SH-SY5Y (cell line): Measurements from ENCODE around the gene COL18A1.

Experiments used
- GATA2 ChIP-seq: IDR thresholded peaks from 2 replicates; pipeline ENCODE4 v1.6.1; 2011; ENCODE audit warnings: mild to moderate bottlenecking, low read depth, low read length
- GATA3 ChIP-seq: IDR thresholded peaks from 2 replicates; pipeline ENCODE4 v1.6.1; 2011; ENCODE audit warnings: low read depth, mild to moderate bottlenecking, low read length, moderate library complexity

Gene COL18A1

DNA sequence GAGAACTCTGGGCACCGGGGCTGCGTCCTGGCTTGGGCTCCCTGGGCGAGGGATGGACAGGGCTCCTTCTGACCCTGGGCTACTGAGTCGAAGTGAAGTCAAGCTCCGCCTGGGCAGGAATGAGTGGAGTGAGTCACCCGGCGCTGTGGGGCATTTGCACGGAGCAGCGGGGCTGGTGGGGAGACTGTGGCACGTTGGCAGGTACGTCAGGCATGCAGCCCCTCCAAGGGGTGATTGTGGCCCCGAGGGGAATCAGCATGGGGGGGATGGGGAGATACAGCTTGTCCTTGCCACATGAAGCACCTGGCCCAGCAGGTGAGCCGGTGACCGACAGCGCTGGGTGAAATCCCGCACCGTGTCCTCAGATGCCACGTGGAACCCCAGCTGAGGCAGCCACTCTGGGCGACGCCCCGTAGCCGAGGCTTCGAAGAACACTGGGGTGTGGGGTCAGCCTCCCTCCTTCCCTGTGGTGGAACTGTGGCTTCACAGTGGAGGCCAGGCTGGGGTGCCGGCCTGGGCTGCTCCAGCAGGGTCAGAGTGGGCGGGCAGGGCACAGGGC, 62.3 kb downstream of the COL18A1 start:
- TF ChIP-seq GATA3 (no peak), GATA2 (no peak)

DNA sequence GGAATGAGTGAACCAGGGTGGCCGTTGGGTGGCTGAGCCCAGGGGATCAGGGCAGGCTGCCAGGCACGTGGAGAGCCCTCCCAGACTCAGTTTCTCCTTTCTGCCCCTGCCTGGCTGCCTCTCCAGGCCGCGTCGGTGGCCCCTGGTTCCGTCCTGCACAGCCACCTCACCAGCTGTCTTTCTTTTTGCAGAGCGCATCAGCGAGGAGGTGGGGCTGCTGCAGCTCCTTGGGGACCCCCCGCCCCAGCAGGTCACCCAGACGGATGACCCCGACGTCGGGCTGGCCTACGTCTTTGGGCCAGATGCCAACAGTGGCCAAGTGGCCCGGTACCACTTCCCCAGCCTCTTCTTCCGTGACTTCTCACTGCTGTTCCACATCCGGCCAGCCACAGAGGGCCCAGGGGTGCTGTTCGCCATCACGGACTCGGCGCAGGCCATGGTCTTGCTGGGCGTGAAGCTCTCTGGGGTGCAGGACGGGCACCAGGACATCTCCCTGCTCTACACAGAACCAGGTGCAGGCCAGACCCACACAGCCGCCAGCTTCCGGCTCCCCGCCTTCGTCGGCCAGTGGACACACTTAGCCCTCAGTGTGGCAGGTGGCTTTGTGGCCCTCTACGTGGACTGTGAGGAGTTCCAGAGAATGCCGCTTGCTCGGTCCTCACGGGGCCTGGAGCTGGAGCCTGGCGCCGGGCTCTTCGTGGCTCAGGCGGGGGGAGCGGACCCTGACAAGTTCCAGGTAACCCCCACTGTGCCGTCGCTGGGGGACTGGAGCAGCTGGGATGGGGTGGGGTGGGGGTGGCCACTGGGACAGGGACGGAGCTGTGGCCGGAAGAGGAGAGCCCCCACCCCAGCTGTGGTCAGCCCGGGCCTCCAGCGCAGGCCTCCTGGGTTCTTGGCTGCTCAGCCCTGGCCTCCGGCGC, 63.3 kb downstream of the COL18A1 start:
- no peak for TF ChIP-seq GATA3
- TF ChIP-seq GATA2: no peak

GRCh38 chr21:45468971-45469272, 64.0 kb downstream of the COL18A1 start:
- TF ChIP-seq GATA2 (no peak), GATA3 (no peak)

GRCh38 chr21:45469273-45470086, 64.5 kb downstream of the COL18A1 start:
- TF ChIP-seq GATA2: no peak
- no peak for TF ChIP-seq GATA3

GRCh38 chr21:45470087-45470515, 65.1 kb downstream of the COL18A1 start:
- no peak for TF ChIP-seq GATA3

GRCh38 chr21:45470773-45471524, 66.0 kb downstream of the COL18A1 start:
- TF ChIP-seq GATA3: no peak
- TF ChIP-seq GATA2: no peak

DNA sequence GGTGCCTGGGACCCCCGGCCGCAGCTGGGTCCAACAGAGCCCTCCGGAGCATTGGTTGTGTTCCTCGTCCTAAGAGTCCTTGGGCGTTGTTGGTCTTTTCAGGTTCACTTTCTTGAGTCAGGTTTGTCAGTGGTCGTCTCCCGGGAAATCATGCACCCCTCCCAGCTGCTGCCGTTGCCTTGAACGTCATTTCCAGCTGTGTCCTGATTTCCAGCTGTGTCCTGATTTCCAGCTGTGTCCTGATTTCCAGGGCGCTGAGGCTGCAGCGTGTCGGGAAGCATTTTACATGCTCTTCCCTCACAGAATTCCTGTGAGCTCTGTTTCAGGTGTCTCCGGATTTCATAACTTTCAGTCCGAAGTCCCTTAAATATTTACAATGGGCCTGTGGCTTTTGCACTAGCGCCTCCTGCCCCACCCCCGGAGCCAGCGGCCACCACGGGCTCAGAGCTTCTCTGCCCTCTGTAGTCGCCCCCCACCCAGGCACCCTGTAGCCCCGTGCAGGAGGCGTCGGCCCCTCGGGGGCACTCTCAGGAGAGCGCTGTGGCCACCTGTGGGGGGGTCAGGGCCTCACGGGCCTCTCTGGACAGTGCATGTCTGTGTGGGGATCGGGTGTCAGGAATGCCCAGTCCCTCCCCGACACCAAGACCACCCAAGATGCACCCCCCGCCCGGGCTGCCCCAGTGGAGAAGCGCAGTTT, 66.7 kb downstream of the COL18A1 start:
- TF ChIP-seq GATA2 (no peak), GATA3 (no peak)

DNA sequence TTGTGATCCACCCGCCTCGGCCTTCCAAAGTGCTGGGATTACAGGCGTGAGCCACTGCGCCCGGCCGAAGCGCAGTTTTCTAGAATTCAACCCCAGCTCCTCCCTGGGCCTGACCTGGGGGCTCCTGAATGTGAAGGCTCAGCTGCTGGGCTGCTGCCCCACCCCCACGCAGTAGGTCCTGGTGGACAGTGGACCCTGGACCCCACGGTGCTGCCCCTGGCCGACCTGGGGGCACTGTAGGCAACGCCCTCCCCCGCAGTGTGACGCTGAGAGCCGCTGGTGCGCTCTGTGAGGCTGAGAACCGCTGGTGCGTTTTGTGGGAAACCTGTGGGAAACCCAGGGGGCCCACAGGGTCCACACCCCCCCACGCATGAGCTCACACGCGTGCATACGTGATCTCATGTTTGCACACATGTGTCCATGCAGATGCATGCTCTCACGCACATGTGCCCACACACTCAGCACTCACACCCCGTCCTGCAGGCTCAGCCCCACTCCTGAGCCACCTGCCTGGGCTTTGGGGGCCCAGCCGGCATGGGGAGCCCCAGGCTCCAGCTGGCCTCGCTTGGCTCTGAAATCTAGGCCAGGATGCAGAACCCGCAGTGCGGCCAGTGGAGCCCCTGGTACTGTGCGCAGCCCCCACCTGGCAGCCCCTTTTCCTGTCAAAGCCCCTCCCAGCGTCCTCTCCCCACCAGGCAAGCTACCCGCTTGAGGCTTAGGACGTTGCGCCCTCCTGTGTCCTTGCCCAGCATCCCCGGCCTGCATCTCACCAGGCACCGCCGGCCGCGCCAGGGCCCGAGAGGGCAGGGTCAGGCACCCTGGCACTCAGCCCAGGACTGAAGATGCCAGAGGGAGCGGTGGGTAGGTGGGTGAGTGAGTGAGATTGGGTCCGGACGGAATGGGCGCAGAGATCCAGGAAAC, 67.7 kb downstream of the COL18A1 start:
- TF ChIP-seq GATA3: no peak

GRCh38 chr21:45473496-45474322, 68.7 kb downstream of the COL18A1 start:
- TF ChIP-seq GATA2 (no peak), GATA3 (no peak)

DNA sequence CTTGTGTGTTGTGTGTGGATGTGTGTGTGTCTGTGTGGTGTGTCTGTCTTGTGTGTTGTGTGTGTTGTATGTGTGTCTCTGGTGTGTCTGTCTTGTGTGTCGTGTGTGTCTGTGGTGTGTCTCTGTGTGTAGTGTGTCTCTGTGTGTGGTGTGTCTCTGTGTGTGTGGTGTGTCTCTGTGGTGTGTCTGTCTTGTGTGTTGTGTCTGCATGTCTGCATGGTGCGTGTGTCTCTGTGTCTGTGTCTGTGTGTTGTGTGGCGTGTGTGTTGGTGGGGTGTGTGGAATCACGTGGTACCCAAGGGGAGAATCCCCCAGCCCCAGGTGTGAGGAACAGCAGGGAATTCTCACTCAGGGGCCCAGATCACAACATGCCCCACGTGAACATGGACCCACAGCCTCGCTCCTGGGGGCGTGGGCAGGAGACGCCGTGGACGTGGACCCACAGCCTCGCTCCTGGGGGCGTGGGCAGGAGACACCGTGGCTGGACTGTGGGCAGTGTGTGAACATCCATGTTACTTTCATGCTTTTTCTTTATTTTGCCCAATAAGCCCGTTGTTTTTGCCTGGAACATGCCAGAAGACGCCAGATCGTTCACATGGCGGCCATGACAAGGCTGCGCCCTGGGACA, 69.5 kb downstream of the COL18A1 start:
- TF ChIP-seq GATA2 (no peak), GATA3 (no peak)

DNA sequence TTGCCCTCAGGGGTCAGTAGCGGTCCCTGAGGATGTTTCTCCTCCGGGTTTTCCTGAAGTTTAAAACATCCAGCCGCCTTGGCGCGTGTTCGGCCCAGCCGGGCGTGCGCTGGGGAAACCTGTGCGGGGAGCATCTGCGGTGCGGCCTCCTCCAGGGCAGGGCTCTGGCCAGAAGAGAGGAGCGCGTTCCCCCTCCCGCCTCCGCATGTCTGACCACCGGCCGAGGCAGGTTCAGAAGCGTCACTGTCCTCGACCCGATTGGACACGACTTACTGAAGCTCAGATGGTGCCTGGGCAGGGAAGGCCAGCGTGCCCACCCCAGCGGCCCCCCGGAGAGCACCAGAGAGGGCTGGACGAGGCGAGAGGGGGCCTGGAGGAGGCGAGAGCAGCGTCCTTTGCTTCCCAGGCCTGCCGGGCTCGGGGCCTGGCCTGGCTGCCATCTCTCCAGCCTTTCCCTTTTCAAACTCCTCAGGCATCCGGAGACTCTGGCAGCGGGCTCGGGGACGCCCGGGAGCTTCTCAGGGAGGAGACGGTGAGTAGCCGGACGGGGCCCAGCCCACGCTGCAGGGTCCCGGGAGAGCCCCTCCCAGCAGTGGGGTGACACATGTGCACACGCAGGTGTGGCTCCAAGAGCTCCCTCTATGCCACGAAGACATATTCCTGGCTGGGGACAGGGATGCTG, 70.2 kb downstream of the COL18A1 start:
- TF ChIP-seq GATA2: no peak
- no peak for TF ChIP-seq GATA3
